Stimulated activated memory B cell treated with anti-CD40 and anti-IgM and Interleukin-4, amounts not matched to agents 10 μg/mL and 1 μg/mL and 100 μg/mL, for 72 hours (primary cell): ENCODE data around the gene LRRC3.

ENCODE experiments used
- ATAC-seq: fragments of 150-1000 bp; cut with Tn5 transposase; 2 replicates; pipeline ENCODE4 v1.10.0; 2021
- H3K27ac Mint-ChIP-seq: one replicate; pipeline ENCODE4 v1.8.0; 2022; ENCODE audit warnings: mild to moderate bottlenecking, mixed read lengths
- H3K27me3 Mint-ChIP-seq: one replicate; pipeline ENCODE4 v1.8.0; 2022; ENCODE audit warnings: mixed read lengths
- H3K36me3 Mint-ChIP-seq: one replicate; pipeline ENCODE4 v1.8.0; 2022; ENCODE audit warnings: mixed read lengths
- H3K4me1 Mint-ChIP-seq: one replicate; pipeline ENCODE4 v1.8.0; 2022; ENCODE audit warnings: mixed read lengths
- H3K4me3 Mint-ChIP-seq: one replicate; pipeline ENCODE4 v1.8.0; 2022; ENCODE audit warnings: mild to moderate bottlenecking, moderate library complexity, mixed read lengths
- H3K9me3 Mint-ChIP-seq: one replicate; pipeline ENCODE4 v1.8.0; 2022; ENCODE audit warnings: mixed read lengths

LRRC3 gene

GRCh38 chr21:44456915-44457736 is 1.8 kb downstream of the LRRC3 start:
- H3K27me3 Mint-ChIP-seq: peaks cover 14% of the 10 kb centered on the region
- peak overlapping the region; percentile 43 for H3K4me3 Mint-ChIP-seq
- H3K27ac Mint-ChIP-seq: no peak overlapping the region
- H3K36me3 Mint-ChIP-seq: no peaks in the 10 kb centered on the region
- peaks cover 14% of the 10 kb centered on the region for H3K9me3 Mint-ChIP-seq
- ATAC-seq: no peak
- H3K4me1 Mint-ChIP-seq: no peaks in the 10 kb centered on the region

- peaks cover 27% of the 10 kb centered on the region for H3K27me3 Mint-ChIP-seq
- H3K36me3 Mint-ChIP-seq: no peaks in the 10 kb centered on the region
- no peaks in the 10 kb centered on the region for H3K4me1 Mint-ChIP-seq
- H3K4me3 Mint-ChIP-seq: no peak overlapping the region
- no peak for ATAC-seq
- H3K9me3 Mint-ChIP-seq: peaks cover 4% of the 10 kb centered on the region
- H3K27ac Mint-ChIP-seq: no peak overlapping the region
Measured at GRCh38 chr21:44458971-44459711, 3.8 kb downstream of the LRRC3 start.

GRCh38 chr21:44459712-44460440 is 4.6 kb downstream of the LRRC3 start:
- Mint-ChIP-seq H3K4me1 (no peaks in the 10 kb centered on the region), H3K9me3 (no peaks in the 10 kb centered on the region), H3K27me3 (peaks cover 29% of the 10 kb centered on the region), H3K27ac (no peak overlapping the region), H3K4me3 (no peak overlapping the region), H3K36me3 (no peaks in the 10 kb centered on the region)
- ATAC-seq: no peak

- Mint-ChIP-seq H3K27ac (no peak overlapping the region), H3K36me3 (no peaks in the 10 kb centered on the region), H3K4me1 (no peaks in the 10 kb centered on the region), H3K27me3 (peaks cover 29% of the 10 kb centered on the region), H3K4me3 (no peak overlapping the region), H3K9me3 (no peaks in the 10 kb centered on the region)
- ATAC-seq: no peak
Measured at GRCh38 chr21:44460441-44460755, 5.1 kb downstream of the LRRC3 start.

- peaks cover 3% of the 10 kb centered on the region for H3K9me3 Mint-ChIP-seq
- H3K27ac Mint-ChIP-seq: no peak overlapping the region
- no peak for ATAC-seq
- H3K27me3 Mint-ChIP-seq: peaks cover 29% of the 10 kb centered on the region
- H3K36me3 Mint-ChIP-seq: no peaks in the 10 kb centered on the region
- H3K4me3 Mint-ChIP-seq: no peak overlapping the region
- H3K4me1 Mint-ChIP-seq: no peaks in the 10 kb centered on the region
Measured at GRCh38 chr21:44461005-44461404, 5.7 kb downstream of the LRRC3 start.

- Mint-ChIP-seq H3K27me3 (peaks cover 29% of the 10 kb centered on the region), H3K4me3 (no peak overlapping the region), H3K36me3 (no peaks in the 10 kb centered on the region), H3K9me3 (peaks cover 4% of the 10 kb centered on the region), H3K4me1 (no peaks in the 10 kb centered on the region), H3K27ac (no peak overlapping the region)
- ATAC-seq: no peak
Measured at GRCh38 chr21:44461464-44462001, 6.2 kb downstream of the LRRC3 start.

GRCh38 chr21:44462086-44462833 is 7.0 kb downstream of the LRRC3 start:
- no peak for ATAC-seq
- peaks cover 4% of the 10 kb centered on the region for H3K9me3 Mint-ChIP-seq
- no peak overlapping the region for H3K27ac Mint-ChIP-seq
- no peaks in the 10 kb centered on the region for H3K4me1 Mint-ChIP-seq
- H3K36me3 Mint-ChIP-seq: no peaks in the 10 kb centered on the region
- no peak overlapping the region for H3K4me3 Mint-ChIP-seq
- peaks cover 29% of the 10 kb centered on the region for H3K27me3 Mint-ChIP-seq

GRCh38 chr21:44462834-44463200 is 7.5 kb downstream of the LRRC3 start:
- Mint-ChIP-seq H3K36me3 (no peaks in the 10 kb centered on the region), H3K4me1 (no peaks in the 10 kb centered on the region), H3K4me3 (no peak overlapping the region), H3K27ac (no peak overlapping the region), H3K9me3 (peaks cover 4% of the 10 kb centered on the region), H3K27me3 (peaks cover 29% of the 10 kb centered on the region)
- ATAC-seq: no peak

GRCh38 chr21:44463724-44464123 is 8.4 kb downstream of the LRRC3 start:
- no peaks in the 10 kb centered on the region for H3K4me1 Mint-ChIP-seq
- no peak overlapping the region for H3K4me3 Mint-ChIP-seq
- peaks cover 29% of the 10 kb centered on the region for H3K27me3 Mint-ChIP-seq
- ATAC-seq: no peak
- H3K27ac Mint-ChIP-seq: no peak overlapping the region
- no peaks in the 10 kb centered on the region for H3K36me3 Mint-ChIP-seq
- peaks cover 4% of the 10 kb centered on the region for H3K9me3 Mint-ChIP-seq

GRCh38 chr21:44464351-44464750 is 9.0 kb downstream of the LRRC3 start:
- Mint-ChIP-seq H3K4me1 (no peaks in the 10 kb centered on the region), H3K27me3 (peaks cover 29% of the 10 kb centered on the region), H3K36me3 (no peaks in the 10 kb centered on the region), H3K27ac (no peak overlapping the region), H3K4me3 (no peak overlapping the region), H3K9me3 (peaks cover 4% of the 10 kb centered on the region)
- ATAC-seq: no peak

- no peak for ATAC-seq
- H3K9me3 Mint-ChIP-seq: peaks cover 4% of the 10 kb centered on the region
- H3K4me1 Mint-ChIP-seq: no peaks in the 10 kb centered on the region
- peaks cover 23% of the 10 kb centered on the region for H3K27me3 Mint-ChIP-seq
- no peak overlapping the region for H3K27ac Mint-ChIP-seq
- H3K4me3 Mint-ChIP-seq: no peak overlapping the region
- no peaks in the 10 kb centered on the region for H3K36me3 Mint-ChIP-seq
Measured at GRCh38 chr21:44466351-44466954, 11.1 kb downstream of the LRRC3 start.

GRCh38 chr21:44466996-44467858 is 11.9 kb downstream of the LRRC3 start:
- H3K4me3 Mint-ChIP-seq: no peak overlapping the region

GRCh38 chr21:44467859-44468195 is 12.5 kb downstream of the LRRC3 start:
- H3K9me3 Mint-ChIP-seq: peaks cover 4% of the 10 kb centered on the region
- peaks cover 23% of the 10 kb centered on the region for H3K27me3 Mint-ChIP-seq
- no peaks in the 10 kb centered on the region for H3K36me3 Mint-ChIP-seq
- no peak for ATAC-seq
- H3K27ac Mint-ChIP-seq: no peak overlapping the region
- no peaks in the 10 kb centered on the region for H3K4me1 Mint-ChIP-seq
- no peak overlapping the region for H3K4me3 Mint-ChIP-seq

More at GRCh38 chr21:44466996-44467858, 11.9 kb downstream of the LRRC3 start:
- Mint-ChIP-seq H3K27me3 (peaks cover 23% of the 10 kb centered on the region), H3K27ac (no peak overlapping the region), H3K9me3 (peaks cover 4% of the 10 kb centered on the region), H3K36me3 (no peaks in the 10 kb centered on the region), H3K4me1 (no peaks in the 10 kb centered on the region)
- no peak for ATAC-seq

- H3K27me3 Mint-ChIP-seq: peaks cover 8% of the 10 kb centered on the region
- no peaks in the 10 kb centered on the region for H3K4me1 Mint-ChIP-seq
- ATAC-seq: no peak
- H3K9me3 Mint-ChIP-seq: no peaks in the 10 kb centered on the region
- no peak overlapping the region for H3K4me3 Mint-ChIP-seq
- no peaks in the 10 kb centered on the region for H3K36me3 Mint-ChIP-seq
- H3K27ac Mint-ChIP-seq: no peak overlapping the region
Measured at GRCh38 chr21:44471341-44471740, 16.0 kb downstream of the LRRC3 start.
